Regular cardiac myocyte (primary cell): ENCODE measurements around the gene TUFT1. TPM values are rescaled to one million over a fixed set of nuclear protein-coding genes. Genes with fewer than 3 reads are reported as not detected.

Source experiments
- total RNA-seq: library from RNA; depleted of rRNA; stranded (reverse); fragments of >200 nt; gene quantifications from 2 replicates; pipeline ENCODE4 v1.2.3, GENCODE V29; 2014

The TUFT1 gene, protein sequence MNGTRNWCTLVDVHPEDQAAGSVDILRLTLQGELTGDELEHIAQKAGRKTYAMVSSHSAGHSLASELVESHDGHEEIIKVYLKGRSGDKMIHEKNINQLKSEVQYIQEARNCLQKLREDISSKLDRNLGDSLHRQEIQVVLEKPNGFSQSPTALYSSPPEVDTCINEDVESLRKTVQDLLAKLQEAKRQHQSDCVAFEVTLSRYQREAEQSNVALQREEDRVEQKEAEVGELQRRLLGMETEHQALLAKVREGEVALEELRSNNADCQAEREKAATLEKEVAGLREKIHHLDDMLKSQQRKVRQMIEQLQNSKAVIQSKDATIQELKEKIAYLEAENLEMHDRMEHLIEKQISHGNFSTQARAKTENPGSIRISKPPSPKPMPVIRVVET
- total RNA-seq, result 7.7 and 11.3 TPM in 2 replicates

DNA sequence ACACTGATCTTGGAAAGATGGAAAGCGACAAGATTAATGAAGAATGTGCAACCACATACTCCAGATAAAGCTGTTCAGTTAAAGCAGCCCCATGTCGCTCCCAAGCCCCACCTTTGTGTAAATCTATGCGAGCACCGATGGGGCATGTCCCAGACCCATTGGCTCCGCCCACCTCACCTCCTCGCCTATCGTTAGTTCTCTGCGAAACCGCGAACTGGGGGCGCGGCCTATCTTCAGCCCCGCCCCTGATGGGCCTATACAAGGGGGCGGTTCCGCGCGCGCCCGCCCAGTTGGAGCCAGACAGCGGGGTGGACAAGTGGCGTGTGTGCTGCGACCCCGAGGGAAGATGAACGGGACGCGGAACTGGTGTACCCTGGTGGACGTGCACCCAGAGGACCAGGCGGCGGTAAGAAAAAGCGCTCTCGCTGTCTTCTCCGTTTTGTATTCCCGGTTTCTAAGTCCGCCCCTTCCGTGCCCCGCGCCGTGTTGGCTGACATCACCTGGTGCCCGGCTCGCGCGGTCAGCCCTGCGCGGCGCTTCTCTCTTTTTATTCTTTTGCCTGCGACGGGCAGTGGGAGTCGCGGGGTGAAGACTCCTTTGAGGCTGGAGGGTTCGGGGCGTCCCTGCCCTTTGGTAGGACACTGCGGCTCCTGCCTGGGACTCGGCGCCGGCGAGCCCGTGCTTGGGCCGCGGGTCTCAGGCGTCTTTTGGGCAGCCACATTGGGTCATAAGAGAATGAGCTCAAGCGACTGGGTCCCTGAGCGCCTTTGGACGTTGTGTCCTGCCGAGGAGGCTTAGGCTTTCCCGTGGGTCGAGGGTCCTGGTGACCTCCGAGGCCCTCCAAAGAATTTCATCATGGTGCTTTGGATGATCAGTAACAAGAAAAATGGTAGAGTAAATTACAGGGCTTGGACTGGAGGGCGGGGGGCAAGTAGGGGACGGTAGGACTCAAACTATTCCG is at the start of gene TUFT1:
TSS of gene TUFT1 (plus strand) at position 289 of the 961 bp plus-strand sequence. CDS start at position 347, 58 bp downstream.

DNA sequence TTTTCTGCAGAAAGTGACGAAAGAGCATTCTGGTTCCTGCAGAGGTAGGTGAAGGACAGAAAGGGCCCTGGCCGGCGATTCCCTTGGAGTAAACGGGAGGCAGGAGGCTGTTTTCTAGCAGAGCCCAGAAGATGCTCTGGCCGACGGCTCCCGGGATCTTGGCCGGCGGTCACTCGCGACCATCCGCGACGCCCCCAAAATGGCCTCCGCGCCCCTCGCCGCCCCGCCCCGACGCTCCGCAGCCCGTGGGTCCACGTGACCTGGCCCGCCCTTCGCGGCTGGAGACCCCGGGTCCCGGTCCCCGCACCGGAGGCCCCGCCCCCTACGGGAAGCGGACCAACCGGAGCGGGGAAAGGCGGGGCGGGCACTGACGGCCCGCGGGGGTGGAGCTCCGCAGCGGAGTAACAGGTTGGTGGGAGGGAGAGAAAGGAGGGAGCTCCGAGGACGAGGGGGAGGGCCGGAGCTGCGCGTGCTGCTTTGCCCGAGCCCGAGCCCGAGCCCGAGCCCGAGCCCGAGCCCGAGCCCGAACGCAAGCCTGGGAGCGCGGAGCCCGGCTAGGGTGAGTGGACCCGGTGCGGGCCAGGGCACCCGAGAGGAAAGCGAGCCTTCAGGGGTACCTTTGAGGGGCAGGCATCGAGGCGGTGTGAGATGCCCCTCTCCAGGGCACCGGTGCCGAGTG is 29.0 kb upstream of the TUFT1 start, which contains the start of gene CGN:
TSS of gene CGN (plus strand) at position 431 of the 679 bp plus-strand sequence. CDS start 7,133 bp downstream, outside the sequence.

DNA sequence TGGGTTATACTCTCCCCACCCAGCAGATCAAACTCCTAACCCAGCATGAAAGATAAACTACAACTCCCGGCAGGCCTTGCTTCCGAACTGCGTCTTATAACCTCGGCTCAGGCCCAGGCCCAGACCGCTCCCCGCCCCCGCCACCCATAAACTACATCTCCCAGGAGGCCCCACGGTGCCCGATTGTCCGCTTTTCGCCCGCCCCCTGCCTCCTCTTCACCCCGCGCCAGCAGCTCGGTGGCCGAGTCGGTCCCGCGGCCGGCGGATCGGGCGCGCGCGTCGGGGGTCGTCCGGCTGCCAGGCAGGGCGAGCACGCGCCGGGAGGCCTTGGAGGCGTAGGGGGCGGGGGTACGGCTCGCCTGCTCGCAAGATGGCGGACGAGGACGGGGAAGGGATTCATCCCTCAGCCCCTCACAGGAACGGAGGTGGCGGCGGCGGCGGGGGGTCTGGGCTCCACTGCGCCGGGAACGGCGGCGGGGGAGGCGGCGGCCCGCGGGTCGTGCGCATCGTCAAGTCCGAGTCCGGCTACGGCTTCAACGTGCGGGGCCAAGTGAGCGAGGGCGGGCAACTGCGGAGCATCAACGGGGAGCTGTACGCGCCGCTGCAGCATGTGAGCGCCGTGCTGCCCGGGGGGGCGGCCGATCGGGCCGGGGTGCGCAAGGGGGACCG is 71.9 kb downstream of the TUFT1 start, which contains the start of gene SNX27:
TSS of gene SNX27 (plus strand) at position 219 of the 669 bp plus-strand sequence. CDS start at position 371, 152 bp downstream.

Other genes starting within 250 kb of the TUFT1 start
- gene PI4KB, start 212.9 kb upstream of the TUFT1 start, total RNA-seq, result 42.0 and 95.1 TPM in 2 replicates
- 33.9 and 47.4 TPM in 2 replicates for gene RFX5, start 193.1 kb upstream of the TUFT1 start, total RNA-seq
- 18.8 and 19.7 TPM in 2 replicates for gene SELENBP1, start 167.6 kb upstream of the TUFT1 start, total RNA-seq
- 311 and 442 TPM in 2 replicates for gene PSMB4, start 140.7 kb upstream of the TUFT1 start, total RNA-seq
- 10.5 and 12.4 TPM in 2 replicates for gene POGZ, start 80.8 kb upstream of the TUFT1 start, total RNA-seq
- under 0.01 and 0.19 TPM in 2 replicates for gene CGN, start 28.9 kb upstream of the TUFT1 start, total RNA-seq
- gene SNX27, start 71.7 kb downstream of the TUFT1 start, total RNA-seq, result 27.0 and 31.0 TPM in 2 replicates
- not detected in 2 replicates for gene CELF3, start 176.5 kb downstream of the TUFT1 start, total RNA-seq
- gene RIIAD1, start 181.2 kb downstream of the TUFT1 start, total RNA-seq, result not detected in 2 replicates
- gene MRPL9, start 223.2 kb downstream of the TUFT1 start, total RNA-seq, result 52.7 and 99.5 TPM in 2 replicates